Measurements from ENCODE around the gene EEPD1.

GRCh38 chr7:36346260-36346831 is 193.3 kb downstream of the EEPD1 start:
- no peak for TF ChIP-seq POLR2AphosphoS5 (IDR thresholded peaks at IDR 0.05; ENCODE audit: borderline replicate concordance, low read depth, low read length)
- TF ChIP-seq EZH2 (IDR thresholded peaks at IDR 0.05), result no peak

Measured in SK-N-MC (cell line).